ENCODE data around the gene GLIS2. TPM values are rescaled to one million over a fixed set of nuclear protein-coding genes. Genes with fewer than 3 reads are reported as not detected.

The GLIS2 gene
- total RNA-seq, 1 experiment from 2014 or later = 2.1 TPM

DNA sequence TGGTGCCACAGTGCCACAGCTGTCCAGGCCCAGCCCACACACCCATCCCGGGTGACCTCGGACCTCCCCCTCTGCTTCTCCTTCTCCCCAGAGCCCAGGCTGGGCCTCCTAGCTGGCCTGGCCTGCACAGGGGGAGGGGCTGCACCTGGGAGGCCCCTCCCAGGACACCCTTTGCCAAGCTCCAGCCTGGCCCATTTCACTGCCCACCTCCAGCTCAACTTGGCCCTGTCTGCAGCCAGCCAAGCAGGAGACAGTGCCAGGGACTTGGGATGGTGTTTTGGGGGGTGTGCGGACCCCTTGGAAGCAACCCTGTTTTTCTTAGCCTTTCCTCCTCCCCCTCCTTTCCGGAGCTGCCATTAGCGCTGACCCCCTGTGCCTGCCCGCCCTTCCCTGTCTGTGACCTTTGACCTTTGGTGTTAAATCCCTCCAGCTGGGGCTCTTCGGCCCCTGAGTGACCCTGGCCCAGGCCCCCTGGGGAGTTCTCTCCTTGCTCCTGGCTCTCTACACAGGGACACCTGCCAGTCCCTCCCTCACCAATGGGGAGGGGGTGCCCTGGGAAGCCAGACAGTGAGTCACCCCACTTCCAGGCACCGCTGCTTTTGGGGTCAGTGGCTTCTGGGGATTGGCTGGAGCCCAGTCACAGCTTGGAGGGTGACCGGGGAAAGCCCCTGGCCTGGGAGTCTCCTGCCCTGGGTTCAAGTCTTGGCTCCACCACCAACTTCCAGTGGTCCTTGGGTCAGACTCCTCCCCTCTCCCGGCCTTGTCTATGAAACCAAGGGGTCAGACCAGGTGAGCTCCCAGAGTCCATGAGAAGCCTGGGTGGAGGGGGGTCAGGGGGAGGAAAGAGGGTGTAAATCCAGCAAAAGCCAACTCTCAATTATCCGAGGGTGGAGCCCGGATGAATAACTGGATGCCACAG lies 1.9 kb downstream of the GLIS2 start:
- no peaks in the 10 kb centered on the region for H3K9me2 ChIP-seq (replicated peaks; ENCODE audit: low read length)
- intact Hi-C loops (cut with micrococcal nuclease) = loop anchor here (5.0 kb wide), 1 partner anchor 45 kb away; the partner anchor contains the start of gene TFAP4
- peak overlapping the region; percentile 75 for H3K4me3 ChIP-seq (ENCODE audit: low read length)
- H3F3A ChIP-seq (ENCODE audit: low read length, unreplicated experiment) = no peaks in the 10 kb centered on the region
- ChIA-PET POLR2A (ENCODE audit: unreplicated experiment) (no interaction called here), CTCF (interaction anchor here (0.6 to 1.0 kb wide), 2 partner anchors 64 to 157 kb away, joined by 3 read pairs; no protein-coding TSS in a partner anchor)
- 0 out of 2 replicates have a peak overlapping the region, but pooled peaks have one; percentile 19 for H3K27ac ChIP-seq (ENCODE audit: low read length)
- 0 out of 2 replicates have a peak overlapping the region, but pooled peaks have one; percentile 43 for H2AFZ ChIP-seq (ENCODE audit: low read length)
- peak; percentile 10 for ATAC-seq
- H3K36me3 ChIP-seq (ENCODE audit: low read depth, low read length) = no peaks in the 10 kb centered on the region
- peak overlapping the region; percentile 89 for H3K4me2 ChIP-seq (ENCODE audit: low read length)
- DNase-seq = peak; percentile 11
- H4K20me1 ChIP-seq (ENCODE audit: low read length) = no peaks in the 10 kb centered on the region
- H3K9me3 ChIP-seq (ENCODE audit: low read length) = no peaks in the 10 kb centered on the region
- BruUV-seq (replicated peaks) = no TSS peak
- peaks cover 61% of the 10 kb centered on the region for H3K79me2 ChIP-seq (ENCODE audit: low read length)
- no peak overlapping the region for H3K9ac ChIP-seq (ENCODE audit: low read length)
- no peaks in the 10 kb centered on the region for H3K27me3 ChIP-seq (ENCODE audit: low read length)
- TF ChIP-seq EZH2 (IDR thresholded peaks at IDR 0.05; ENCODE audit: low read length, unreplicated experiment) (no peak), EZH2phosphoT487 (IDR thresholded peaks at IDR 0.05; ENCODE audit: borderline replicate concordance, low read length) (no peak)
- TF ChIP-seq, protein P1, sequence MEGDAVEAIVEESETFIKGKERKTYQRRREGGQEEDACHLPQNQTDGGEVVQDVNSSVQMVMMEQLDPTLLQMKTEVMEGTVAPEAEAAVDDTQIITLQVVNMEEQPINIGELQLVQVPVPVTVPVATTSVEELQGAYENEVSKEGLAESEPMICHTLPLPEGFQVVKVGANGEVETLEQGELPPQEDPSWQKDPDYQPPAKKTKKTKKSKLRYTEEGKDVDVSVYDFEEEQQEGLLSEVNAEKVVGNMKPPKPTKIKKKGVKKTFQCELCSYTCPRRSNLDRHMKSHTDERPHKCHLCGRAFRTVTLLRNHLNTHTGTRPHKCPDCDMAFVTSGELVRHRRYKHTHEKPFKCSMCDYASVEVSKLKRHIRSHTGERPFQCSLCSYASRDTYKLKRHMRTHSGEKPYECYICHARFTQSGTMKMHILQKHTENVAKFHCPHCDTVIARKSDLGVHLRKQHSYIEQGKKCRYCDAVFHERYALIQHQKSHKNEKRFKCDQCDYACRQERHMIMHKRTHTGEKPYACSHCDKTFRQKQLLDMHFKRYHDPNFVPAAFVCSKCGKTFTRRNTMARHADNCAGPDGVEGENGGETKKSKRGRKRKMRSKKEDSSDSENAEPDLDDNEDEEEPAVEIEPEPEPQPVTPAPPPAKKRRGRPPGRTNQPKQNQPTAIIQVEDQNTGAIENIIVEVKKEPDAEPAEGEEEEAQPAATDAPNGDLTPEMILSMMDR (conservative IDR thresholded peaks at IDR 0.05; ENCODE audit: low read depth, low read length) = no peak
- H3K4me1 ChIP-seq (ENCODE audit: insufficient read depth, low read length) = peaks cover 10% of the 10 kb centered on the region

DNA sequence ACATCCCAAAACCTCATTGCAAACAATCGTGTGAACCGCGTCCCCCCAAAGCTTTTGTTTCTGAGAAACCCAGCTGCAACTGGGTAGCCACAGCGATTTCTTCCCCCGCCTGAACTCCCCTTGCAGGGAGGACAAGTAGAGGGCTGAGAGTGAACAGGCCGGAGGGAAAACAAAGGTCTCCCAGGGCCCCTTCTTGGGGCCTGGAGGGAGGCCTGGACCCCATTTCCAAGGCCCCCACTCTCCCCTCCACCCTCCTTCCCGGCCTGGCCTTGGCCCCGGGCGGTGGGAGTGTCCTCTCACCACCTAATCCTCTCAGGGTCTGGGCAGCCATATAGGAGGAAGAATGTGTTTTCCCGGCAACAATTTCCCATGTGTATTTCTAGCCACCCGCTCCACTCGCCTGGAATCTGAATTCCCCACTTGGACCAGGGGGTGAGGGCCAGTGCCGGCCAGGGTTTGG lies 2.6 kb downstream of the GLIS2 start:
- POLR2A ChIA-PET (ENCODE audit: unreplicated experiment) = no interaction called here
- Histone ChIP-seq H3K4me2 (ENCODE audit: low read length) (no peak overlapping the region), H3K4me3 (ENCODE audit: low read length) (no peak overlapping the region)

More for the DNA sequence above, 2.6 kb downstream of the GLIS2 start:
- Histone ChIP-seq H3K27me3 (ENCODE audit: low read length) (no peaks in the 10 kb centered on the region), H3K27ac (ENCODE audit: low read length) (no peak overlapping the region), H3K9me2 (replicated peaks; ENCODE audit: low read length) (no peaks in the 10 kb centered on the region), H3F3A (ENCODE audit: low read length, unreplicated experiment) (no peaks in the 10 kb centered on the region), H2AFZ (ENCODE audit: low read length) (no peak overlapping the region), H3K4me1 (ENCODE audit: insufficient read depth, low read length) (peaks cover 10% of the 10 kb centered on the region), H4K20me1 (ENCODE audit: low read length) (no peaks in the 10 kb centered on the region), H3K9me3 (ENCODE audit: low read length) (no peaks in the 10 kb centered on the region), H3K9ac (ENCODE audit: low read length) (no peak overlapping the region), H3K79me2 (ENCODE audit: low read length) (peaks cover 63% of the 10 kb centered on the region), H3K36me3 (ENCODE audit: low read depth, low read length) (no peaks in the 10 kb centered on the region)
- no peak for DNase-seq
- no peak for ATAC-seq
- no TSS peak for BruUV-seq (replicated peaks)
- CTCF ChIA-PET = no interaction called here
- TF ChIP-seq, protein P1 (conservative IDR thresholded peaks at IDR 0.05; ENCODE audit: low read depth, low read length) = no peak
- no peak for TF ChIP-seq EZH2phosphoT487 (IDR thresholded peaks at IDR 0.05; ENCODE audit: borderline replicate concordance, low read length)
- TF ChIP-seq EZH2 (IDR thresholded peaks at IDR 0.05; ENCODE audit: low read length, unreplicated experiment) = no peak
- intact Hi-C loops (cut with micrococcal nuclease) = loop anchor here (5.0 kb wide), 1 partner anchor 46 kb away; the partner anchor contains the start of gene TFAP4
